Stimulated activated naive CD4-positive, alpha-beta T cell treated with Interleukin-2 at 50 U/mL for 16 hours (primary cell): Measurements from ENCODE around the gene AHI1.

ENCODE experiments used
- DNase-seq: peaks from one replicate; lab custom pipeline; 2025; lab: John Stamatoyannopoulos, UW

The AHI1 gene

DNA sequence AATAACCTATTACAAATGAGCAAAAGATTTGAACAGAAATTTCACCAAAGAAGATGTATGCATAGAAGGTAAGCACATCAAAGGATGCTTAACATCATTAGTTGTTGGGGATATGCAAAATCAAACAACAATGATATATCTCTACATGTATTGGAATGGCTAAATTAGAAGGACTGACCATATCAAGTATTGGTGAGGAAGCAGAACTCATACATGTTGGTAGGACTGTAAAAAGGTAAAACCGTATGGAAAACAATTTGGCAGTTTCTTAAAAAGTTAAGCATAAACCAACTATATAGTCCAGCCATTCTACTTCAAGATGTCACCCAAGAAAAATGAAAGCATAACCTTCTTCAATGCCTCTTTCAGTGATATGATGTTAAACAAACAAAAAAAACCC, 202.5 kb downstream of the AHI1 start:
- DNase-seq = no peak

DNA sequence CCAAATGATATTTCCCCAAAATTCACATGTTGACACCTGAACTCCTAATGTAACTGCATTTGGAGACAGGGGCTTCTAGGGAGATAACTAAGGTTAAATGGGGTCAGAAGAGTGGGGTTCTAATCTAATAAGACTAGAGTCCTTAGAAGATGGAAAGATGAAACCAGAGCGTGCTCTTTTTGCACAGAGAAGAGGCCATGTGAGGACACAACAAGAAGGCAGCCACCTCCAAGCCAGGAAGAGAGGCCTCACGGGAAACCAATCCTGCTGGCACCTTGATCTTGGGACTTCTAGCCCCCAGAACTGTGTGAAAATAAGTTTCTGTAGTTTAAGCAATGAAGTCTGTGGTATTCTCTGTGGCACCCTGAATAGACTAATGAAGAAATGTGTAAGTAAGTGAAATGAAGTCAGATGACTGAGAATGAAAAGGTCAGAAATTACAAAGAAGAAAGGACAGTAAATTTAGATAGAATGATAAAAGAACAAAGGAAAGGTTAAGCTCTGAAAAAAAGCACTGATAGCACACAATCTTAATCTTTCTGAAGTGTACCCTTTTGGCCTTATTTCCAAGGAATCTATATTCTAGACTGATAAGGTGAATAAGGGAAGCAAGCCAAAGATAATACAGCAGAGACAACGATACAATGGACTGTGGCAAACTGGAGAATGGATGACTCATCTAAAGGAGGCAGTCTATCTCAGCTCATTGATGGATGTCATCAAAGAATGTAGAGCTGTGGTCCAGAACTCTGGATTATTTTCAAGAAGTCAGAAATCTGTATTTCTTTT, 206.1 kb downstream of the AHI1 start:
- DNase-seq = no peak

DNA sequence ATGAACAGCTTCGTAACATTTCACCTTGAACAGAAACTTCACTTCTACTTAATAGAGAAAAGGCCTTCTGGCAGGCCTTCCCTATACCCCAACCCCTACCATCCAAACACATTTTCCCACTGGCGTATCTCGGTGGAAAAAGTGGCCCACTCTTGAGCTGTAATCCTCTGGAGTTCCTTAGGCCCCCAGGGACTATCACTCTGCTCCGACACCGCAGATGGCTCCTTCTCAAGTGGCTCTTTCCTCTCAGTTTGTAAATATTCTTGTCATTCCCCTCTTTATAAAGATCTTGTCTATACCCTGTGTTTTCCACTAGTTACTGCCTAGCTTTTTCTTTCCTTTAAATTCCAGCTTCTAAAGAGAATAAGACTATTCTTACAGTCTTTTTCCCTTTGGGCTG, 207.7 kb downstream of the AHI1 start:
- no peak for DNase-seq

DNA sequence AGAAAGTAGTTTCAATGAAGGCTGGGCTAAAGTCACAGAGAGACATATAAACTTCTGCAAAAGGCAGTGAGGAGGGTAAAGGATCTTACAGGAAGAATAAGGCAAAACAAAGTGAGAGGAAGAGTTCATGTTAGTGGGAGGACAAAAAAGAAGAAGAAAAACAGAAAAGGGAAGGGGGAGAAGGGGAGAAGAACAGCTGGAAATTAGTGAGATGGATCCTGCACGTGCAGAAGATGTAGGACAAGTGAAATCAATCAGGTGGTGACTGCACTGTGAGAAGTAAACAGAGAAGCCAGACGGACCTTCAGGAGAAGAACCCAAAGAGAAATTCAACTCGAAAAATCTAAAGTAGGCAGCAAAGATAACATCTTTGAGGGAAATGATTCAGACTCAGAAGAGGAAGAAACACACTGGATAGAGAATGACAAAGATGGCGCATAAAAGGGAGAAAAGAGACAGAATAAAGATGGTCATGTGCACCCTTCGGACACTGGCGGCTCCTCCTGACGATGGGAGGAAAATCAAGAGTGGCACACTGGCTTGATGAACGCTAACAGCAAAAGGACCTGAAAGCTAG, 210.5 kb downstream of the AHI1 start:
- no peak for DNase-seq

DNA sequence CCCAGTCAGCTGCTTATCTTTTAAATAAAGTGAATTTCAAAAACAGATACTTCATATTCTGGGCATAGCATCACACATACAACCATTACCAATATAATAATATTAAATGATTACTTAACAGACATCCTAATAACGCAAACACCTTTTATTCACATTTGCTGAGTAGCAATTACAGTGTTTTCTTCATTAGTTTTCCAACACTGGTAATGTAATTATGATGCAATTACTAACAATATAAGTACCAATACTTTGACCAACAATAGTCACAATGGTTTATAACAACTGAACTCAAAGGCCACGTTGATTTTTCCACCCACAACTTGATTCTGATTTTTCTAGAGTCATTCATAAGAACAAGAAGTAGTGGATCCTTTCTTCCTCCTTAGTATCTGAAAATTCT, 212.4 kb downstream of the AHI1 start:
- DNase-seq = no peak

DNA sequence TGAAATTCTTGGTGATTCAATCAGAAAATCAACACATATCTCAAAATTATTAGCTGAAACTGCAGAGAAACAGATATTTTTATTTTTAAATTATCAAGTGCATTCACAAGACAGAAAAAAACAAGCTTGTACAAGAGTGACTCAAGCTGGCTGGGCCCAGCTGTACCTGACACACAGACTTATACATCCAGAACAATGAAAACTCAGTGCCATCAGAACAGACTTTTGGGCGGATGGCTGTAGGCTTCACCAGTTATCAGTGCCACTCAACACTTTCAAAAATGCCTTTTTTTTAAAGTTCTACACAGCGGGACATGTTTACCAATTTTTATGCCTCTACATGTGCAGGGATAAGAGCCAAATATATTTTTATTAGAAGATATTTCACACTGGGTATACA, 213.6 kb downstream of the AHI1 start:
- no peak for DNase-seq

DNA sequence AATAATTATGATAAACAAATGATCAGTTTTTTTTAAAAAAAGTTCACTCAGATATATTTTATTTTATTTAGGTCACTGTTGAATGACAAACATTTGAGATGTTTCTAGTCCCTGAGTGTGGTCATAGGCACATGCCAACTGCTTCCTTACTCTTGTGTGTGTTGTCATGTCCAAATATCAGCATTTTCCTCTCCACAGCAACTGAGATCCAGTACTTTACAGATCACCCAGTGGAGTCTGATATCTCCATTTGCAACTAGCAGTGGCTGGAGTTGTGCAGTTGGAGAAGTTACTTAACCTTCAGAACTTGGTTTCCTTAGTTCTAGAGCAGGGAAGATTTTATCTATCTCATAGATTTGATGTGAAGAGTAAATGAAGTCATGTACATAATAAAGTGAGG, 215.1 kb downstream of the AHI1 start:
- no peak for DNase-seq

DNA sequence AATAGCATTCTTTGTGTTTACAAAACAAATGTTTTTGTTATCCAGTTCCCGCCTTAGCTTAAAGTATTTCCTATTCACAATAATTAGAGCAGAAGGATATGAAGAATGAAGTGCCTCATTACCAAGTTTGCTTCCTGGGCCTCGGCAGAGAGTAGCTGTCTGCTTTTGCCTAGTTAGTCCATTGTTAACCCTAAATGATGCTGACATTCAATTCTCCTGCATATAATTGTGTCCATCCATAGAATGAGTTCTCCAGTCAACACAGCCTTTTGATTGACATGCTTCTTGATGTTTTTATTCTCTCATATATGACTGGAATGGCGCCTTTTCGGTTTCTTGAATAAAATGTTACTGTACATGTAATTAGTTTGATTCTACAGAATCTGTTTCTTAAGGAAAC, 215.6 kb downstream of the AHI1 start:
- no peak for DNase-seq

DNA sequence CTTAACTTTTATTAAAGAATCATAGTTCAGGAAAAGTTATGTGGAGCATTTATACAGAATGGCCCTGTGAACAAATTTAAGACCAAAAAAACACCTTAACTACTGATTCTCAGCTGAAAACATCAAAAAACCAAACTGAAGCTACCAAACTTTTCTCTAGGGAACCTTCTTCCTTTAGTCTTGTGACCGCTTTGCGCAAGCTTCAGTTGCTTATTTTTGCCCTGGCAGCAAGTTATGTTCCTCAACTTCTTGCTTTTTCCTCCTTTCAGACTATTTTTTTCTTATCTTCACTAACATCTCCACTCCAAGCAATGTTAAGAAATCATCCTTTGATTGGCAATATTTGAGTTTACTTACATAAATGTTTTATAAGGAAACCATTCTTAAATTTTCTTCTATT, 216.3 kb downstream of the AHI1 start:
- no peak for DNase-seq

DNA sequence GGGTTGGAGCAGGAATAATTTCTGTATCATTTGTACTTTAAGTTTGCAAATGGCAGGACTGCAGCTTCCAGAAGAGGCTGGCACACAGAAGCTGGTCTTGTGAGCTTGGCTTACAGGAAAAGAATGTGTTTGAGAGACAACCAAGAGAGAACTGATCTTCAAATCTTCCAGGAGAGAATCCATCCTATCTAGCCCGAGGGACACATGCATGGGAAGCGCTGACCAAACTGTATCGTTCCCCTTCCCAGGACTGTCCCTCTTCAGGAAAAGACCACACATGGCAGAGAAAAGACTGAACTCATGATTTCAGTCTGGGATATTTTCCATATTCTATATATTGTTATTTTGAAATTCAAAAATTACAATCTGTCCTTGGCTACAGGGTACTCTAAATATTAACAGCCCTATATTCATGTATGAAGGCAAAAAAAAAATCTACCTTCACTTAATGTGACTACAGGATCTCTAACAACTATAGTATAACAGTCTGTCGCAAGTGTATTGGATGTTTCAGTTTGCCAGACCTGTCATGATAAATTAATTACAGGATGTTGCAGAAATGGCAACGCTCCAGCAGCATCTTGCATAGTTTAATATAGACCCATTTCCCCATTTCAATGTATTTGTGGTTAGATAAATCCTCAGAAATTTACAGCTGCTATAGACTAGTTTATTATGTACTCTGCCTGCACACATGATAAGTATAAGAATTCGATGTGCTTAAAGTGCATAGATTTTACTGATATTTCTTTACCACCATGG, 217.0 kb downstream of the AHI1 start:
- no peak for DNase-seq

DNA sequence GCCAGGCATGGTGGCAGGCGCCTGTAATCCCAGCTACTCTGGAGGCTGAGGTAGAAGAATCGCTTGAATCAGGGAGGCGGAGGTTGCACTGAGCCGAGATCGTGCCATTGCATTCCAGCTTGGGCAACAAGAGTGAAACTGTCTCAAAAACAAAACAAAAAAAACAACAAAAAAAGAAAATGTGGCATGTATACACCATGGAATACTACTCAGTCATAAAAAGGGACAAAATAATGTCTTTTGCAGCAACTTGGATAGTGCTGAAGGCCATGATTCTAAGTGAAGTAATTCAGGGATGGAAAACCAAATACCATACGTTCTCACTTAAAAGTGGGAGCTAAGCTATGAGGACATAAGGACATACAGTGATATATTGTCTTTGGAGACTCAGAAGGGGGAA, 220.1 kb downstream of the AHI1 start:
- no peak for DNase-seq

DNA sequence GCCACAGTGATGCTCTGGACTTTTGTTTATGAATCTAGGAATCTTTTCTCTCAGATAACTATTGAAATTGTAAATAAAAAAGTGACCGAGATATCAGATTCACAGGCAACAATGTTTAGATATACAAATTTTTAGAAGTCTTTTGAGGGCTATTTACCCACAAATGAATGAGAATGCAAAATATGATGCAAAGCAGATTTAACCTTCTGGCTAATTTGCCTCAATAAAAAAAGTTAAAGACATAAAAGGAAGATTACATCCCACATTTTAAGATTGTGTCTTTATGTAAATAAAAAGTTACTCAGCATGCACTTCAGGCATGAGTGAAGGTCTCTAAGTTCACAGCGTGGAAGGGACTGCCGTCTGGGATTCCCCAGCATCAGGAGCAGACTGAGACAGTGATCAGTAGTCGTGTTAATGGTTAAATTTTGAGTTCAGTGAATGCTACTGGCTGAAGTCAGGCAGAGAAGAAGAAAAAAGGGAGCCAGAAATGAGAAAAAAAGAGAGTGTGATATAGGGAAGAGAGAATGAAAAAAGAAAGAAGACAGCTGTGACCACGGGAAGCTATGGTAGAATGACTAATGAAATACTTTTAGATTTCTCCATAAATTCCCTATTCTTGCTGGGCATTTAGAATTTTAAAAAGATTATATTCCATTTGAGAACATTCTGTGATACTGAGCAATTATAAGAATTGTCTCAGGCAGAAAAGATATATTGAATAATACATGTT, 222.8 kb downstream of the AHI1 start:
- no peak for DNase-seq

DNA sequence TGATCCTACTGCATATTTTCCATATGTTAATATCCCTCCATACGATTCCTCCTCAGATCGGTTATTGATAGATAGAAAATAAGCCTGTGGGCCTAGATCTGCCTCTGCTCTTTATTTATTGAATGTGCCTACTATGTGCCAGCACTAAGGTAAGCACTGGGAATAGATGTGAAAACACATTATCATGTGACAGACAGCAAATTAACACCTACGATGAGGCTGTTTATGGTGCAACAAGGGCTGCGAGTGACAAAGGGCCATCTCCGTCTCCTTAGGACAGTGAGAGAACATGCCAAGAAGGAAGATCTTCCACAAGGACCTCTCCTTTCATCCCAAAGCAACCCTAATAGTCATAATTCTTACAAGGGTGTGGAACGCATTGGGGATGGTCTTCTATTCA, 225.9 kb downstream of the AHI1 start:
- no peak for DNase-seq

DNA sequence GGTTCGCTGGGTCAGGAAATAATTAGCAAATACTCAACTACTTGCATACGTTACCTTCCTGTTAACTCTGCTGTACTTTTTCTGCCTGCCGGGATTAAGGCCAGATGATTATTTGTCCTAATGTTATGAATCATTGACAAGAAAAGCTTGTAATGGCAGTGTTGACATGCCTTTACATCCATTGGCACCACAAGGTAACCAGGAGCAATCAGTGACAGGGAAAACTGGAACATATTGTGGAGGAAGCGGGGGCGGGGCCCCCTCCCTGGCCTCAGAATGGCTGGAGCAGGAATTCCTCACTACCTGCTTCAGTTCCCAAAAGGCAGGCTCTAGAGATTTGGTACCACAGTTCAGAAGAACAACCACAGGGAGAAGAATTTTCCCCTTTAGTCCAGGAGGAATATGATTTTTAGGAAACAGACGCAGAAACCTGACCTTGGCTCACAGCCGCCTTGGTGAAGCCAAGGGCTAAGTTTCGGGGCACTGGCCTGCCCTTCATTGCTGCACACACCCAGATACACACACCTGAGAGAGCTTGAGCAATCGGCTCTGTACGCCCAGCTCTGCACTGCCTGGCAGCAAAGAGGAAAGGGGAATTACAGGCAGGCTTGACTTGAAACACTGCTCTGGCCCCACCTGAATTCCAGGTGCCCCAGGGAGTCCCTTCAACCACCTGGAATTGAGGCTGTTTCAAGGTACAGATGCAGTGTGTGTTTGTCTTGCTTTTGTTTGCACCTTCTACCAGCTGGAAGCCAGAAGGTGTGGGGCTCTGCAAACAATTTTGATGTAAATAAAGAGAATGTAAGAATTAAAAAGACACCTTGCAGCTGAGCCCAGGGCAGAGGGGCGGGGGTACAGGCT, 226.6 kb downstream of the AHI1 start:
- no peak for DNase-seq

DNA sequence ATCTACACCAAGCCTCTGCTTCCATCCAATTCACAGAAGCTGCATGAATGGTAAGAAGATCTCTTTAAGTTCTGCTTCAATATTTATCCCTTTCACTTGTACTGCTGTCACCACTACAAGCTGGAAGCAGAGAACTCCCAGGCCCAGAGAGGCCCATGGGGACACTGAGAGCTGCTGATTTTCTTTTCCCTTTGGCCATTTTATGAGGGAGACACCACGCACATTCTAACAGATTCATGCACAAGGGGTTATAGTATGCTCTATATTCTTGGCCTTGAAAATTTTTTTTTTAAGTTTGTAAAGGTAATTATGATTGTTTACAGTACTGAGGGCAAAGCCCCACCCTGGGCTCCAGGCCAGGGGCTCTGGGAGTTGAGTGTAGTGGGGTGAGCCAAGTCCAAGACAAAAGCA, 228.1 kb downstream of the AHI1 start:
- no peak for DNase-seq

DNA sequence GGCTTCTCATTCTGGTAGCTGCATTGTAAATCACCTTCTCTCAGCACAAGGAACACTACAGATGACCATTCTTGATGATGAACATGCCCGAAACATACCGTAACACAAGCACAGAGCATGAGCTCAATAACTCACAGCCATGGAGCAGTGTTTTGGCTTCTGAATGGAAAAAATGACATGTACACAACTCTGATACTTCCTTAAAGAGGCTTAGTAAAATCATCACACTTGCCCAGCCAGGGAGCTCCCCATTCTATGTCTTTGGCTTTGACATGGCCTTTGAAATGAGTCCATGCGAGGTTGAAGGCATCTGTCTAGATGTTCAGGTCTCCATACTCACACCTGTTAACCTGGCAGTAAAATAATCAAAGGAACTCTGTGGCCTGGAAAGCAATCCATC, 228.8 kb downstream of the AHI1 start:
- no peak for DNase-seq

DNA sequence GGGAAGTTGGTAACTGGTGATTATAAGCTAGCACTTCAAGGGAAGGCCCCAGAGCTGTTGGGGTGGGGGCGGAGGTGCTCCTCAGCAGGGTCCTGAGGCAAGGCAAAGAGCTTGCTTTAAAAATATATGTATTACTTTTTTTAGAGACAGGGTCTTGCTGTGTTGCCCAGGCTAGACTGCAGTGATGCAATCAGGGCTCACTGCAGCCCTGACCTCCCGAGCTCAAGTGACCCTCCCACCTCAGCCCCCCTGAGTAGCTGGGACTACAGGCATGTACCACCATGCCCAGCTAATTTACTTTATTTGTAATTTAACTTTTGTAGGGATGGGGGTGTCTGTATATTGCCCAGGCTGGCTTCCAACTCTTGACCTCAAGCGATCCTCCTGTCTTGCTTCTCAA, 229.3 kb downstream of the AHI1 start:
- DNase-seq = no peak

DNA sequence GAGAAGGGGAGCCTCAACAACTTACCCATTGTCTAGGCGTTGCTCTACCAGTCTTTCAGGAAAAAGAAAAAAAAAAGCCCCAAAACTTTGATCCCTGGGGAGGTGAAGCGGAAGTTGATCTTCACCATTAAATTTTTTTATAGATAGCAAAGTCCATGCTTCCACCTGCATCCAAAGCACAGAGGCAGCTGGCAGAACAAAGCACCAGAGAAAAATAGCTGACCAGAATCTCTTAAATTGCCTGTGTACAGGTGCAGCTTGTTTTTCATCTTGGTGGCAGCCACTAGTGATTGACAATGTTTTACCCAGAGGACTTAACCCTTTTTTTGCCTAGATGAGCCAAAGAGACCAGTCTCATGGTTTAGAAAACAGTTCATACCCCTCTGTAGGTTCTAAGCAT, 230.5 kb downstream of the AHI1 start:
- no peak for DNase-seq

DNA sequence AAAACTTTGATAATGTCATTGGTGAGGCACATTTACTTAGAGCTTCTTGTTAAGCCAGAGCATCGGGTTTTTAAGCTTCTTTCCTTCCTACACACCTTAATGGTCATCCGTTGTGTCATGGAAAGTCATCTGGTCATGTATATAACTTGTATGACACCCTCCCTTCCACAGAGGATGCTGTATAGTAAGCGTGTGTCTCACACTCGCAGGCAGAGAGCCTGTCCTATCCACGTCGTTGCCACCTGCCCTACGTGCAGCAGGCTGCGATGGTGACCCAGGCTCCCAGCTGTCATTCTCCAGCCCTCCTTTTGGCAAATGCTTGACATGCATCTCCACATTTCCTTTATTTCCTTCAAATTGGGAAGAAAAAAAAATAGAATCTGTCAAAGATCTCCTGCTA, 230.9 kb downstream of the AHI1 start:
- DNase-seq = no peak

DNA sequence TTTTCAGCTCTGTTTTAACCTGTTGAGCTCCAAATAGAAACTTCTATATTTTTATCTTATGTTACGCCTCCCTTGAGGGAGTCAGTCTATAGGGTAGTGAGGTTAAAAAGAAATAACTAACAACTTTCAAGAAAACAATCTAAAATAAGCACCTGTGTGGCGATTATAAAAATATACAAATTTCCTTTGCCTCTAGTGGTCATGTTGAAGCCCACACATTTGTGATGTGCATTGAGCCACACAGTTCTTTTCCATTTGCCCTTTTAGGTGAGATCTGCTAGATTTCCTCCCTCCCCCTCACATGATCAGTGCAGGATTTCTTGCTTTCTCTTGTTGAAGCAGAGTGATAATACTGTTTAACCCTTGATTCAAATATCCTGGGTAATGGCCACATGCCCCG, 232.3 kb downstream of the AHI1 start:
- DNase-seq = no peak

DNA sequence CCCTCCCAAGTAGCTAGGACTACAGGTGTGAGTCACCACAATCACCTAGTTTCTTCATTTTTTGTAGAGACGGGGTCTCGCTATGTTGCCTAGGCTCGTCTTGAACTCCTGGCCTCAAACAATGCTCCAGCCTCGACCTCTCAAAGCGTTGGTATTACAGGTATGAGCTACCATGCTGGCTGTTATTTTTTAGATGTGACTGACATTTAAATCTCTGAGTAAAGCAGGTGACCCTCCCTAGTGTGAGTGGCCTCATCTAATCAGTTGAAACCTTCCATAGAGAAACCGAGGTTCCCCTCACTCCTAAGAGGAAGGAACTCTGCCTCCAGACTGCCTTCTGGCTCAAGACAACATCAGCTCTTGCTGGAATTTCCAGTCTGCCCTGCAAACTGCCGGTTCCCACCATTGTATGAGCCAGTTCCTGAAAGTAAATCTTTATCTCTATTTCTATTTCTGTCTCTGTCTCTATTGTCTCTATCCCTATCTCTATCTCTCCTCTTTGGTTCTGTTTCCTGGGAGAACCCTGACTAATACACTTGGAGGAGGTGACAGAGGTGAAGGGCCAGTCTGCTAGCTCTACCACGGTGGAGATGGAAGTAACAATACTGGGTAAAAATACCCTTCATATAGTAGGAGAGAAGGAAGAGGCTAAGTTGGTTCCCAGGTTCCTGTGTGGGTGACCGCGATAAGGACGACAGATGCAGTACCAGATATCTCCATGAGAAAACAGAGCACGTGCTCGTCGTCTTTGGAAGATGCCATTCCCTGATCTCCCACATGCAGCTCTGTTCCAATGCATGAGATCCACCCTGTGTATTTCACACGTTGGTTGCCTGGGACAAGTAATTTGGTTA, 235.4 kb downstream of the AHI1 start:
- DNase-seq = no peak
